Endothelial cell of umbilical vein (primary cell): ENCODE measurements around the gene LDHD. TPM values are rescaled to one million over a fixed set of nuclear protein-coding genes. Genes with fewer than 3 reads are reported as not detected.

ENCODE experiments used
- BruUV-seq: library from RNA; stranded (reverse); fragments of 400-500 nt; replicated peaks from 2 replicates; lab custom pipeline; 2021; lab: Mats Ljungman, UMichigan
- CTCF ChIA-PET: fragments of 300-600, 350-600 bp; sonication (Branson Sonifier 250); formaldehyde crosslinking; loops from one replicate; lab custom pipeline; 2021; ENCODE audit warnings: antibody characterized with exemption, inconsistent platforms; lab: Charles Lee
- POLR2A ChIA-PET: fragments of 300-600, 350-600 bp; sonication (Branson Sonifier 250); formaldehyde crosslinking; loops from one replicate; lab custom pipeline; 2021; ENCODE audit warnings: antibody characterized with exemption, inconsistent platforms; lab: Charles Lee
- DNase-seq: peaks from one replicate; pipeline ENCODE4 v3.0.0-alpha.2; 2011; ENCODE audit warnings: low read depth, low spot score
- FAIRE-seq: peaks from 2 replicates; lab custom pipeline; 2011; peaks lifted over from hg19 to GRCh38; lab: Jason Lieb, UNC
- H2AFZ ChIP-seq: 2 replicates; pipeline ENCODE4 v1.6.0; 2012; ENCODE audit warnings: low read depth, low read length, control low read depth, inconsistent platforms
- H3K27ac ChIP-seq: 2 replicates; pipeline ENCODE4 v1.5.1; 2011; ENCODE audit warnings: low read depth, mild to moderate bottlenecking, control low read depth, low read length, moderate library complexity; ENCODE audit not compliant: insufficient read depth
- H3K27me3 ChIP-seq, 2 experiments: 2 replicates each; pipeline versions ENCODE4 v1.6.0 to v1.6.1; 2011; ENCODE audit warnings: low read length in 2 of 2, mixed read lengths in 1 of 2; ENCODE audit not compliant: control insufficient read depth in 2 of 2, insufficient read depth in 2 of 2
- H3K36me3 ChIP-seq, 2 experiments: 2 replicates in 1 of 2; 3 replicates in 1 of 2; pipeline ENCODE4 v1.5.1; 2011; ENCODE audit warnings: low read length in 2 of 2, mild to moderate bottlenecking in 1 of 2, moderate library complexity in 1 of 2; ENCODE audit not compliant: control insufficient read depth in 2 of 2, insufficient read depth in 2 of 2; ENCODE audit errors: extremely low read depth in 1 of 2
- H3K4me1 ChIP-seq: 3 replicates; pipeline ENCODE4 v1.5.1; 2011; ENCODE audit warnings: mild to moderate bottlenecking, low read length; ENCODE audit not compliant: control insufficient read depth, insufficient read depth; ENCODE audit errors: extremely low read depth
- H3K4me2 ChIP-seq: 2 replicates; pipeline ENCODE4 v1.6.1; 2011; ENCODE audit warnings: low read length, control low read depth, mixed read lengths; ENCODE audit not compliant: insufficient read depth
- H3K4me3 ChIP-seq, 3 experiments: fragments of 200-600 bp in 1 of 3; sonication (generic), shearing (Covaris generic) in 1 of 3; replicated peaks in 1 of 3; 2 replicates each; pipeline ENCODE4 v1.5.1; 2011 to 2016; ENCODE audit warnings: control low read depth in 3 of 3, low read length in 3 of 3, mild to moderate bottlenecking in 2 of 3, inconsistent platforms in 1 of 3, low read depth in 1 of 3, moderate library complexity in 1 of 3; ENCODE audit not compliant: insufficient read depth in 1 of 3
- H3K79me2 ChIP-seq: 2 replicates; pipeline ENCODE4 v1.6.0; 2012; ENCODE audit warnings: low read length, inconsistent platforms; ENCODE audit not compliant: control insufficient read depth, insufficient read depth
- H3K9ac ChIP-seq: replicated peaks from 2 replicates; pipeline ENCODE3; 2011; ENCODE audit warnings: low read length, control low read depth; ENCODE audit not compliant: insufficient read depth; ENCODE audit errors: extremely low read depth
- H3K9me1 ChIP-seq: replicated peaks from 3 replicates; pipeline ENCODE4 v1.6.0; 2011; ENCODE audit warnings: mild to moderate bottlenecking, low read length; ENCODE audit not compliant: control insufficient read depth, insufficient read depth; ENCODE audit errors: extremely low read depth
- H3K9me3 ChIP-seq: replicated peaks from 2 replicates; pipeline ENCODE4 v1.5.1; 2012; ENCODE audit warnings: low read length, inconsistent platforms; ENCODE audit not compliant: control insufficient read depth, insufficient read depth
- H4K20me1 ChIP-seq: replicated peaks from 2 replicates; pipeline ENCODE3; 2011; ENCODE audit warnings: mild to moderate bottlenecking, low read length; ENCODE audit not compliant: control insufficient read depth, insufficient read depth; ENCODE audit errors: extremely low read depth
- EZH2 ChIP-seq: IDR thresholded peaks from 2 replicates; pipeline ENCODE4 v1.6.1; 2012; ENCODE audit warnings: borderline replicate concordance, low read depth, mild to moderate bottlenecking, moderate library complexity, low read length, inconsistent platforms; ENCODE audit not compliant: severe bottlenecking
- FOS ChIP-seq: IDR thresholded peaks from 2 replicates; pipeline ENCODE4 v1.6.1; 2011; ENCODE audit warnings: mild to moderate bottlenecking, low read length, moderate library complexity, borderline replicate concordance; ENCODE audit not compliant: insufficient read depth
- GATA2 ChIP-seq: IDR thresholded peaks from 2 replicates; pipeline ENCODE4 v1.7.0; 2011; ENCODE audit warnings: low read depth, mild to moderate bottlenecking, moderate library complexity, mixed read lengths, low read length; ENCODE audit not compliant: insufficient read length, insufficient read depth
- MYC ChIP-seq: IDR thresholded peaks from one replicate; pipeline ENCODE4 v1.6.1; 2011; ENCODE audit warnings: mild to moderate bottlenecking, low read depth, low read length
- POLR2AphosphoS5 ChIP-seq: IDR thresholded peaks from 2 replicates; pipeline ENCODE4 v1.6.1; 2012; ENCODE audit warnings: low read depth, mild to moderate bottlenecking, control low read depth, low read length, moderate library complexity; ENCODE audit not compliant: insufficient read depth
- dilution Hi-C: fragments of 300-500 bp; cut with MboI; formaldehyde crosslinking; loops from one replicate; pipeline ENCODE4 v1.15.0; 2019; ENCODE audit warnings: low sequenced_read_pairs; ENCODE audit not compliant: extremely low pct_ligation_motif_present
- intact Hi-C: fragments of 100-400 bp; cut with micrococcal nuclease; formaldehyde crosslinking; loops from one replicate; pipeline ENCODE4 v1.10.0; 2022
- polyA plus RNA-seq, 4 experiments: library from polyadenylated mRNA; depleted of rRNA in 3 of 4; stranded (reverse) in 3 of 4; unstranded in 1 of 4; fragments of >200 nt; gene quantifications; 2 replicates each; pipeline versions ENCODE4 v1.2.1 to v1.2.3, GENCODE V29; 2011 to 2012; ENCODE audit warnings: missing spikeins in 1 of 4
- total RNA-seq: library from RNA; stranded (reverse); gene quantifications from 2 replicates; pipeline ENCODE4 v1.2.3, GENCODE V29; 2021
- TF ChIP-seq, protein P1 (sequence below), 2 donors: IDR thresholded peaks; 1 replicate in 1 of 2; 2 replicates in 1 of 2; pipeline ENCODE4 v1.5.1; 2011; ENCODE audit warnings: low read length in 2 of 2, mild to moderate bottlenecking in 2 of 2, moderate library complexity in 2 of 2, control low read depth in 1 of 2, inconsistent platforms in 1 of 2, low read depth in 1 of 2; ENCODE audit not compliant: insufficient read depth in 1 of 2; ENCODE audit errors: extremely low read depth in 1 of 2

The LDHD gene
- total and polyA plus RNA-seq, 2 donors (not counting 3 experiments of a cell fraction or from before 2014, with no cell fraction given), result 0.41 TPM; not detected in 1

DNA sequence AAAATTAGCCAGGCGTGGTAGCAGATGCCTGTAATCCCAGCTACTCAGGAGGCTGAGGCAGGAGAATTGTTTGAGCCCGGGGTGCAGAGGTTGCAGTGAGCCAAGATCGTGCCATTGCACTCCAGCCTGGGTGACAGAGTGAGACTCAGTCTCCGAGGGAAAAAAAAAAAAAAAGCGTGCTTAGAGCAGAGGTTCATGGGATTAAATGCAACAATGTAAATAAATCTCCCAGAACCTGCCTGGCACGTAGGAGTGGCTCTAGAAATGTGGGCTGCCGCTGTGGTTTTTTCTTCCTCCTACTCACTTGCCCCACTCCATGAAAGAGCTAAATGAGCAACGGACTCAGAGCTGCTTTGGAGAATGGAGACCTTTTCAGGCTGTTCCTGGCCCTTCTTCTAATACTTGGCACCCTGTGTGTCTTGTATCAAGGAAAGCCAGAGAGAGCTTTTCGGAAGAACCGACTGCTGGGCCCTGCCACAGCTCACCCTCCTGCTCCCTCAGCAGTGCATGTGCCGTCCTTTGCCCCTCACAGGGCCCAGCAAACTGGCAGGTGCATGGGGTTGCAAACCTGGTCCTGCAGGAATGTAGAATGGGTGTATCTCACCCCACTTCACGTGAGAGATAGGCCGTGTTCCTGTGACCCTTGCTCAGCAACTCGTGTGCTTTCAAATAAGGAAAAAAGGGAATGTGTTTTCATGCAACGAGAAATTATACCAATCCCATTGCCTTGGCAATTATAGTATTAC lies 52.0 kb downstream of the LDHD start:
- H3K9me3 ChIP-seq, result no peaks in the 10 kb centered on the region
- H3K27me3 ChIP-seq, result no peaks in the 10 kb centered on the region
- no peaks in the 10 kb centered on the region for H3K4me1 ChIP-seq
- CTCF ChIA-PET, result interaction anchor here (0.7 to 1.5 kb wide), 3 partner anchors 11 to 47 kb away, joined by 3 to 5 read pairs (median 3); no protein-coding TSS in a partner anchor
- FAIRE-seq, result no peak
- no peak overlapping the region for H3K27ac ChIP-seq
- no peaks in the 10 kb centered on the region for H3K36me3 ChIP-seq
- no peak for TF ChIP-seq POLR2AphosphoS5
- TF ChIP-seq EZH2, result no peak
- TF ChIP-seq MYC, result no peak
- TF ChIP-seq GATA2, result no peak
- TF ChIP-seq, protein P1, sequence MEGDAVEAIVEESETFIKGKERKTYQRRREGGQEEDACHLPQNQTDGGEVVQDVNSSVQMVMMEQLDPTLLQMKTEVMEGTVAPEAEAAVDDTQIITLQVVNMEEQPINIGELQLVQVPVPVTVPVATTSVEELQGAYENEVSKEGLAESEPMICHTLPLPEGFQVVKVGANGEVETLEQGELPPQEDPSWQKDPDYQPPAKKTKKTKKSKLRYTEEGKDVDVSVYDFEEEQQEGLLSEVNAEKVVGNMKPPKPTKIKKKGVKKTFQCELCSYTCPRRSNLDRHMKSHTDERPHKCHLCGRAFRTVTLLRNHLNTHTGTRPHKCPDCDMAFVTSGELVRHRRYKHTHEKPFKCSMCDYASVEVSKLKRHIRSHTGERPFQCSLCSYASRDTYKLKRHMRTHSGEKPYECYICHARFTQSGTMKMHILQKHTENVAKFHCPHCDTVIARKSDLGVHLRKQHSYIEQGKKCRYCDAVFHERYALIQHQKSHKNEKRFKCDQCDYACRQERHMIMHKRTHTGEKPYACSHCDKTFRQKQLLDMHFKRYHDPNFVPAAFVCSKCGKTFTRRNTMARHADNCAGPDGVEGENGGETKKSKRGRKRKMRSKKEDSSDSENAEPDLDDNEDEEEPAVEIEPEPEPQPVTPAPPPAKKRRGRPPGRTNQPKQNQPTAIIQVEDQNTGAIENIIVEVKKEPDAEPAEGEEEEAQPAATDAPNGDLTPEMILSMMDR (IDR thresholded peaks at IDR 0.05; ENCODE audit: extremely low read depth in 1 of 2, insufficient read depth in 1 of 2, low read depth in 1 of 2, low read length in 2 of 2), result no peak
- TF ChIP-seq FOS, result no peak
- POLR2A ChIA-PET, result no interaction called here
- no peak overlapping the region for H2AFZ ChIP-seq
- H3K9ac ChIP-seq, result no peak overlapping the region
- intact Hi-C loops (no loop called here), dilution Hi-C loops (no loop called here)
- no peak for DNase-seq
- BruUV-seq, result no TSS peak
- H4K20me1 ChIP-seq, result peaks cover 6% of the 10 kb centered on the region
- no peak overlapping the region for H3K4me2 ChIP-seq
- peaks cover 18% of the 10 kb centered on the region for H3K79me2 ChIP-seq
- H3K4me3 ChIP-seq, result no peak overlapping the region
- no peaks in the 10 kb centered on the region for H3K9me1 ChIP-seq
